Central memory CD4-positive, alpha-beta T cell (primary cell): ENCODE results near the gene GGACT.
"Not testable (repeated sequence)": the region's sequence is repeated elsewhere in the genome, so short reads cannot be mapped to it uniquely, and the experiment has no call there.

Experiments used
- DNase-seq: peaks from one replicate; pipeline ENCODE4 v3.0.0; 2022
- total RNA-seq, 3 experiments: gene quantifications; one replicate each; lab custom pipeline; 2026; lab: John Stamatoyannopoulos, UW

GGACT gene
- 2.2 to 4.4 (median 4.0) reads per million in 3 experiments for total RNA-seq

DNA sequence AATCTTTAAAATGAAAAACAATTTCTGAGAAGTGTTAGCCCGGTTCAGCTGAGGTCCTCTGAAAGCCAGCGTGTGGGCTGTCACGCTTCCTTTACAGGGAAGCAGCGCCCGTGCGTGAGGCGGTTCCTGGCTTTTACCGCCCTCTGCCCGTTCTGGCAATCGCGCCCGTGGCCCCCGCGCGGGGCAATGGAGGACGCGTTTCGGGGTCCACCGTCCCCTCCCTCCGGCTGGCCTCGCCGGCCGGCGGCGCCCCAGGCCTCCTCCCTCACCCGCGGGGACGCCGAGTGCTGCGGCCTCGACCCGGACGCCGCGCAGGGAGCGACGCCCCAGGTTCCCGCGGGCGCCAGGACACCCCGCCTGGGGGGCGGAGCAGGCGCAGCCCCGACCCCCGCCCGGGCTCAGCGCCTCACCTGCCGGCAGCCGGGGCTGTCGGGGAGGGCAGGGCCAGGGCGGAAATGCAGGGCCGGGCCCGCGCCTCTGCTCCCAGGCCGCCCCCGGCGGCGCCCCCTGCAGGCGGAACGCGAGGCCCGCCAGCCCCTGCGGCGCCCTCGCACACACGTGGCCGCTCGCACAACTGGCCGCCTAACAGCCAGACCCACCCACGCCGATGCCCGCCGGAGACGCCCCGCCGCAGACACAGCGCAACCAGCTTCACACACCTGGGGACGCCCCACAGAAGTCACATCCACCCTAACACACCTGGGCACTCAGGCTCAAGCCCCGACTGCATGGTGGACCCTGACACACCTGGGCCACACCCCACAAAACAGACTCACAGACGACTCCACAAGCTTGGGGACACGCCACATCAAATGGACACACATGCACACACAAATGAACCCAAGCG is at the start of gene GGACT:
GGACT (minus strand) TSS at position 459 of the 847 bp plus-strand sequence. CDS start 56,198 bp downstream, outside the sequence.
- DNase-seq: peak; percentile 82

DNA sequence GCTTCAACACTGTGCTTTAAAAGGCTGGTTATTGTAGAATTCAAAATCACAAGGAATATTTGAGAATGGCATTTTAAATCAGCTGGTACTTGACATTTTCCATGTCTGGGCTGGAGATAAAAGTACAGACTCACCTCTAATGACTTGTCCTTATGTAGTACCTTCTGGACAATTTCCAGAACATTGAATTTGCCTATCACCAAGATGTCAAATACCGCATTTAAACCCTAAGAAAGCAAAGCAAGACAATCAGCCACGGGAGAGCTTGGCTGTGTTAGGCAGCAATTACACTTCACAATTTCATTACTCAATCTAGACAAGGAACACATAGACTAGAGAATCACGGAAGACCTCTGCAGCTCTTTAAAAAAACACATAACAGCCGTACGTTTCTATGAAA is 49.2 kb upstream of the GGACT start:
- DNase-seq: no peak

DNA sequence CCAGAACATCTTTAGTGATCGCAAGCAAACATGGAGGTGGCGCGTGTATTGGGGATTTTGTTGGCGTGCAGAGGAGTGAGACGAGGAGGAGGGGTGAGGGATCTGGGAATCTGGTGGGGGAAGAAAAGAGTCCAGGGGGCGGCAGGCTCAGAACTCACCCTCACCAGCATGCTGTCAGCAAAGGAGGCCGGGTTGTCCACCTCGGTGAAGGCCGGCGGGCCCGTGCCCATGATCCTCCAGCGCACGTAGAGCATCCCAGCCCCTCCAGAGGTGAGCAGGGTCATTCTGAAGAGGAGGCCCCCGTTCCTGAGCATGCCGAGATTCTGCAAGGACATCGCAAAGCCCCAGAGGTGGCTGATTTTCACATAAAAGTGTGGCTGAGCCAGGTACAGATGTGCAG is 48.8 kb upstream of the GGACT start:
- DNase-seq: no peak

DNA sequence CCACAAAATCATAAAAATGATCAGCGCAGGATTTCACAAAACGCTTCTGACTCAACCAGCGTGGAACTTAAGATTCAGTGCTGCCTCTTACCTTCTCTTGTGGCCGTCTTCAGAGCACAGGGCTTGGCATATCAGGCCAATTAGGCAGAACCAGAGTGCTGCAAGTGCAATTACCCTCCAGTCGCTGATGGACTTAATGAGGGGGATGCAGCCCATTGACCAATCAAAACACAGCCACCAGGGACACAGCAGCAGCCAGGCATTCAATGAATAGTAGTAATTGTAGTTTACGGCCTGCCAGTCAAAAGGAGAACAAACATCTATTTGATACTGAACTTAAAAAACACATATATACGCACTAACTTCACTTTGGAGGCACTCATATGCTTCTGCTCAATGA is 47.9 kb upstream of the GGACT start:
- no peak for DNase-seq

DNA sequence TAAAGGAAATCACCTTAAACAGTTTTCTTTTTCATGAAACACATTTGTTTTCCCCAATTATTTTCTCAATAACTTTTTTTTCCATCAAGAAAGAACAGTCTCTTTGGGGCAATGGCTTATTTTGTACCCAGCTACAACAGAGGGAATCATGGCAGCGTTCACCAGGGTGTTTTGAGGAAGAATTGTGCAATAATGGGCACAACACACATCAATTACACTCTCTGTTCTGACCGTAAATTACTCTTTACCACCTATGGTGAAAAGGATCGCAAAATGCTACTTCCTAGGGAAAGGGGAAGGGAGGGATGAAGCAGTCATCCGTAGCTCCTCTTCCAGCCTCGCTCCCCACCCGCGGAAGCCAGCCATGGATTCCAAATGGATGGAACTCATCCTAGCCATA is 47.4 kb upstream of the GGACT start:
- DNase-seq: no peak

DNA sequence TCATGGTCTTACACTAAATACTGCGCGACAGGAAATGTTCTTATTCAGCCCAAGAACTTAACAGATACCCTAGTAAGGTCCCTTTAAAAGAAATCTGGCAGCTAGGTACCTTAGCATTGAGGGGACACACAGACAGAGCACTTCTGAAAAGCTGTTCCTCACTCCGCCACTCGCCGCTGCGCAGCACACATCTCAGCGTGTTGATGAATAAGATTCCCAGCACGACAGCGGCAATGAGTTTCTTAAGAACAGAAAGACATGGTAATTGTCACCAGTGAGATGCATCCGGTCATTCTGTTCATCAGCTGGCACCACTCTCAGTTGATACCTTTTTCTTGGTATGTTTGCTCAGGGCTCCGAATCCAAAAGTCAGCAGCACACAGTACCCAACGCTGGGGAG is 46.1 kb upstream of the GGACT start:
- no peak for DNase-seq

DNA sequence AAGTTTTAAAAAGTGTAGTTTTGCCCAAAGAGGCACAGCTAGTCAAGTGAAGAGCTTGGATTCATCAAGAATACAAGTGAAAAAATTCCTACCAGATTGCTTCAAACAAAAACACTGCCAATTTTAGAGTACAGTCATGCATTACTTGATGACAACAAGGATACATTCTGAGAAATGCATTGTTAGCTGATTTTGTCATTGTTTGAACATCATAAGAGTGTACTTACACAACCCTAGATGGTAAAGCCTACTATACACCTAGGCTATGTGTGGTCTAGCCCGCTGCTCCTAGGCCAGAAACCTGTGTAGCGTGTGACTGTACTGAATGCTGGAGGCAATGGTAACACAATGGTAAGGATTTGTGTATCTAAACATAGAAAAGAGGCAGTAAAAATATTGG is 44.9 kb upstream of the GGACT start:
- no peak for DNase-seq

DNA sequence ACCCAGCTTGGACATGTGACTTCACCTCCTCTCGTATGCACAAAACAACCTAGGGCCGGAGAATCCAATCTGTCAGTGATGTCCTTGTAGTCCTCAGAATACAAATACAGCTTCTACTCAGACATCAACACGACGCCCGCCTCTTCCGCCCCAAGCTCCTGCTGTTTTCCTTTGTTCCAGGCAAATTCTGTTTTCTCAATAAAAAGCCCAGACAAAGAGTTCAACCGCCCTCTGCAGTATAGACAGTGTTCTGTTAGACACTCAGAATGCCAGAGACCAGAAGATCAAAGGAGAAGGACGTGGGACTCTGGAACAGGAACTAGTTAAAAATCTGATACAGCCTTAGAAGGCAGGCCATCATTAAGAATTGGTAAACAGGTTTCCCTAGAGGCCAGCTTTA is 42.0 kb upstream of the GGACT start:
- no peak for DNase-seq

DNA sequence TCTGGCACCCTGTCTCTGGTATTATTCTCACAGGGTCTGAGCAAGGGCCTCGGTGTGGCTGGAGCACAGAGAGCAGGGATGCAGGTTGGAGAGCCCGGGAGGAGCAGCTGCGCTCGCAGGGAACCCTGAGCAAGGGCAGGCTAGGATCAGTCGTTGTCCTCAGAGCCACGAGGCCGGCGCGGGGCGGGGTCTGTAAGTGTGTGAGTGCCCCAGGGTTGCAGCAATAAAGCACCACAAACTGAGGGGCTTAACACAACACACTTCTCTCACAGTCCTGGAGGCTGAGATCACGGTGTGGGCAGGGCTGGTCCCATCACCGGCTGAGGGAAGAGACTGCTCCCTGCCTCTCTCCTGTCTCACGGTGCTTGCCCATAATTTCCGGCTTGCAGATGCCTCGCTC is 38.5 kb upstream of the GGACT start:
- no peak for DNase-seq

DNA sequence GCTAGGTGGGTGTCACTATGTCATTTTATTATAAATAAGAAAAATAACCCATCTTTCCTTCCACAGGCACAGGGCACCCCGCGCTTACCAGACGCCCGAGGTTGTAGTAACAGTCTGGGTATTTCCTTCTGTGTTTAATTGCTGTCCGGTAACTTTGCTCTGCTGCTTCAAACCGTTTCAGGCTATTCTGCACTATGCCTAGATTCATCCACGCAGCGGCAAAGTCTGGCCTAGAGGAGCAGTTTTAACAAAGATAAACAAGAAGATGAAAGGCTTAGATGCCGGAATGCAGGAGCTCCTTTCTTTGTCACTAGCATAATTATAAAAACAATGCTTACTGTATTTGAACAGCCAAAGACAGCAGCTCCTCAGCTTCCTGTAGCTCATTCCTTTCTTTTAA is 36.9 kb upstream of the GGACT start:
- DNase-seq: no peak

DNA sequence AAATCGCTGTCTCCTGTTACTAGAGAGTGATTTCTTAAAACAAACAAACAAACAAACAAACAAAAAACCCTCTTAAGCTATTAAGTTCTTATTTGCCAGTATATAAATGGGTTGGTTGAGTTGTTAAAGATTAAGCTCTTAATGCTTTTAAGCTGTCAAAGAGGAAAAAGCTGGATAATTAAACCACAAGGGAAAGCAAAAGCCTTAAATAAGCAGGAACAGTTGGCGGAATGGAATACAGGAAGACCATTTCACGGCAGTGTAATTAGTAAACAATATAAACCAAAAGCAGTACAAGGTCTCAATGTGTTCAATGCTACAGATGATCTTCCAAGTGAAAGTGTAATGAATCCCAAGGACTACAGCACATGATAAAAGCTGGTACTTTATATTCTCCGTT is 32.2 kb upstream of the GGACT start:
- DNase-seq: no peak

DNA sequence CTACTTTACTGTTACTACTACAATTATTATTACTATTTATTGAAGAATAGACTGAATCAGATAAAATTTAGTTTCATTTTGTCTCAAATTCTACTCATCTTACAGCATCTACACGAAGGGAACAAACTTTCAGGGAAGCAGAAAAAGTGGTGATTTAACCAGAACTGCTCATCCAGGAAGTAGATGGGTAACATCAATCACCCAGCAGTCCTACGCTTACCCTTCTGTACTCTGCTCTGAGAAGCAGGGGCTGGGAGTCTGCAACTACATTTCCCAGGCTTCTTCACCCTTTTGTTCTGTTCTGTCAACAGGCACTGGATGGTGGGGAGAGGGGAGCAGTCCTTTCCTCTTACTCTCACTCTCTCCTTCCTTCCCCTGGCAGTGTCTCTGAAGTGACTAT is 31.4 kb upstream of the GGACT start:
- no peak for DNase-seq

DNA sequence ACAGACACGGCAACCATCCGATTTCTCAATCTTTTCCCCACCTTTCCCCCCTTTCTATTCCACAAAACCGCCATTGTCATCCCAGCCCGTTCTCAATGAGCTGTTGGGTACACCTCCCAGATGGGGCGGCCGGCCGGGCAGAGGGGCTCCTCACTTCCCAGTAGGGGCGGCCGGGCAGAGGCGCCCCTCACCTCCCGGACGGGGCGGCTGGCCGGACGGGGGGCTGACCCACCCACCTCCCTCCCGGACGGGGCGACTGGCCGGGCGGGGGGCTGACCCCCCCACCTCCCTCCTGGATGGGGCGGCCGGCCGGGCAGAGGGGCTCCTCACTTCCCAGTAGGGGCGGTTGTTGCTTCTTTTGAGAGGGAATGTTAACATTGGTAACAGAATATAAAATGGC is 30.3 kb upstream of the GGACT start:
- DNase-seq: not testable (repeated sequence)

DNA sequence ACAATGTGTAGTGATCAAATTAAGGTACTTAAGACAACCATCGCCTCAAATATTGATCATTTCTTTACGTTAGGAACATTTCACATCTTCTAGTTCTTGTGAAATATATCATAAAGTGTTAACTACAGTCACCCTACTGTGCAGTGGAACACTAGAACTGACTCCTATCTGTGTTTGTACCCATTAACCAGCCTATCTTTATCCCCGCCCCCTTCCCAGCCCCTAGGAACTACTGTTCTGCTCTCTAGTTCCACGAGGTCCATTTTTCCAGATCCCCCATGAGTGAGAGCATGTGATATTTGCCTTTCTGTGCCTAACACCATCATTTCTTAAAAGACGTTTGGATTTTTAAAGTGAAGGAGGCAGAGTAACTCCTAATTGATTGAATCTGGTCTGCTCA is 24.4 kb upstream of the GGACT start:
- no peak for DNase-seq

DNA sequence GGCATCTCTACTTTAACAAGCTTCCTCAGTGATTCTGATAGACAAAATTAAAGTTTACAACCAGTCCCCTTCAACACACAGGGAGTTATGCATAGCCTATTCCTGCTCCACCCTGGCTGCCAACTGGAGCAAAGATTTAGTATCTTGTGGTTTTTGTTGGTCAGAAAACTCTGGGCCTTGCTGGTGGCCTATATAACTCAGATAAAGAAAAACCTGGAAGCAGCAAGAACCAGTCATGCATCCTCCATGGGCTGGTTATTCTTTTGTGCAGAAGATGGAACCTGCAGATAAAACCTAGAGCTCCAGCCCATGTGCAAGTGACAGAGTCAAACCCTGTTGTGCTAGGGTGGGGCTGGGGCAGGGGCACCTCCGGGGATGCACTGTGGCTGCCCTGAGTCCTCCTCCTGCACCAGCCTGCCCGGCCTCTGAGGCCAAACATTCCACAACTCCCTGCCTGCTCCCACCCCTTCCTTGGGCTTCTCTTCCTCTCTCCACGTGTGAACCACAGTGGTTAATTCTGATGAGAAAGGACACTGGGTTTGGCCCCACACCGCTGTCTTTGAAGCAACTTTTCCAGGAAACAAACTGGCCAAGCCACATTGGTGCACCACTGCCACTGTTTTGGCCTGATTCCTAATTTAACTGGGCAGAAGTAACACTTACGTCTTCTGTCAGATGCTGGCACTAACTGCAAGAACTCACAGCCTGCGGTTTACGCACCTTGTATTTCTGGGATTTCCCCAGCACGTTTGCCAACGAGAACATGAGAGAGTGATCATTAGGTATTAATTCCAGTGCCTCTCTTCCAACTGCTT is 23.3 kb upstream of the GGACT start:
- DNase-seq: no peak

DNA sequence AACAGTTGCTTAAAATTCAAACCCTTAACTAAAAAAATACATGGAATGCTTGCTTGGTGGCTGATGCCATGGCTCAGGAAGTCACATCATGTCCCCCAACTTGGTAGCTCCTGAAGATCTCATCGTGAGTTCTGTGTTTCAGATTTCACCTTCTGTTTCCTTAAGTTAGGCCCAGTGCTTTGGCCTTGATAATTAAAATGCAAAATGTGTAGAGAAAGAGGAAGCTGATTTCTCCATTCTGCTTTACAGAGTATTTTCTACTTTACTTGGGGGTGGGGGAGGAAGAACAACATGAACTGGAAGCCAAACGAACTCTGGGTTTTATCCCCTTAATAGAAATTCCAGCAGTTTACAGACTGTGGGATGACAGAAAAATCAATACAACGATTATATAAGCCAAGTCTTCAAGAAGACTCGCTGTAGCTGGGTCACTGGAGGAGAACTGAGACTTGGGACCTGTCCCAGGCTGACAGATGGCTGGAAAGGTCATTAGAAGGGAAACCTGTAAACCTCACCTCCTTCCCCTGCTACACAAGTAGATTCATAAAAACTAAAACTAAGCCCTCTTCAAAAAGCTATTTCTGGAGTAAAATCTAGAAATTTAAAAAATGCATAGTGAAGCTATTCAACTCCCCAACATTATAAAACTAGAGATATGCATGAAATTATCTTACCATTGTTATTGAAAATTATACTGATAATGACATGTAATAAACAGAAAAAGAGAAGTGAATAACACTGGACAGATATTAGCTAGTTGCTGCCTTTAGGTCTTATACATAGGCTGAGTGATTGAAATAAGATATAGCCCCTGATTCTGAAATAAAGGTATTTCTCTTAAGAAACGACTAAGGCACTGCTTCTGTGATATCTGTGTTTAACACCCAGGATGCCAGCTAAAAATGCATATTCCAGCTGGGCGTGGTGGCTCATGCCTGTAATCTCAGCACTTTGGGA is 22.1 kb upstream of the GGACT start:
- no peak for DNase-seq

DNA sequence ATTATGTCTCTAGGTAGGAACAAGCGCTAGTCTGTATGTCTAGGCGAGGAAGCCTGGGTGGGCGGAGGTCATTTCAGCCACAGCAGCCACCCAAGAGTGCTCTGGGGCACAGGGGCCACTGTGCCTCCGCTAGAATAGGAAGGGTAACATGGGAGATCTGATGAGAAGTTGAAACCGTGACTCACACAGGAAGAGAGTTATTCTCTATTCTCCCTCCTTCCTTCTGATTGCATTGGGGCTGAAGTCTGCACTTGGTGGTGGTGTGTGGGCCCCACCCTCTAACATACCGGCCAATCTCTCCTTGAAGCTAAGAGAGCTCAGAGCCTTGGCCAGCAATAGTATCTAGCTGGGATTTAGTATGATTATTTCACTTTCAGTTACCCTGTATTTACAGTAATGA is 20.3 kb upstream of the GGACT start:
- DNase-seq: no peak

DNA sequence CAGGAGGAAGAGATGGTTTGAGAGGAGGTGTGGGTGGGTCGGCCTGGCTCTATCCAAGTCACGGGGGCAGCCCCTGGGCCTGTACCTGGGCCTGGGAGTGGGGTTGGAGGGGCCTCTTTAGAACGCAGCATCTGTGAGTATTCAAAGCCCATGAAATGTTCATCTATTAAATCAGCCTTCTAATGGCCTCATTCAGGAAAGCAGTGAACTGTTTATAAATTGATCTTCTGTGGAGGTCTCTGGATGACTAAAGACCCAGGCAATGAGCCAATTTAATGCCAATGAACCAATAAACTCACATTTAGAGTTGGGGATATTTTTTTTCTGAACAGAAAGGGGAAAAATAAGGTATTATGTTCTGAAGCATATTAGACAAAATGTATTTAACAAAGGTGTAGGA is 19.9 kb upstream of the GGACT start:
- DNase-seq: no peak

DNA sequence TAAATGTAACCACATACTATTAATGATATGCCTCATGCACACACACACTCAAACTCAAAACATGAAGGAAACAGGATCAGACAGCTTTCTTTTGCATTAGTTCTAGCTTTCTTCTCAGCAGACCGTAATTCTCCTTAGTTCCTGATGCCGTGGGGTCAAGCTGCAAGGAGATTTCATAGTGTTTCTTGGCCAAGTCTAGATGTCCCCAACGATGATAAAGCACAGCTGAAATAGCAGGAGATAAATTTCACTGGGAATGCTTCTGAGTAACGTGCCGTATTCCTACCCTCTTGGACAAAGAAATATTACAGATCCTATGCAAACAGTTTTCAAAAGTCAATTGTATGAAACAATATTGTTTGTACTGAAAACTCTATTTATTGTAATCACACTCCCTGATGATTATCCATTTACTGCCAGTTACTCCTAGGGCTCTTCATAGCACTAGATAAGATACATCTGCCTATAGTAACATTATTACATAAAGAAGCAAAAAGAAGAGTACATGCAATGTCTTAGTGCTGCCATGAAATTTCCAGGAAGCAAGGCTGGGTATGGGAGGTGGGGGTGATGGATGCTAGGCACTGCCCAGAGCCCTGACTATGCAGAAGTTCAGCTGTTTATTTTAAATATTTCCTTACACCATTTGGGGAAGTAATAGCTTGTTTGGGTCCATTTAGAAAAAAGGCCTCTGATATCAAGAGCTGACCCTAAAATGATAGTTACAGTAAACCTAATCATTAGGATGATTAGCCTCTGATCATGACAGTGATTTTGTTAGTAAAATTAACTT is 16.5 kb upstream of the GGACT start:
- no peak for DNase-seq

DNA sequence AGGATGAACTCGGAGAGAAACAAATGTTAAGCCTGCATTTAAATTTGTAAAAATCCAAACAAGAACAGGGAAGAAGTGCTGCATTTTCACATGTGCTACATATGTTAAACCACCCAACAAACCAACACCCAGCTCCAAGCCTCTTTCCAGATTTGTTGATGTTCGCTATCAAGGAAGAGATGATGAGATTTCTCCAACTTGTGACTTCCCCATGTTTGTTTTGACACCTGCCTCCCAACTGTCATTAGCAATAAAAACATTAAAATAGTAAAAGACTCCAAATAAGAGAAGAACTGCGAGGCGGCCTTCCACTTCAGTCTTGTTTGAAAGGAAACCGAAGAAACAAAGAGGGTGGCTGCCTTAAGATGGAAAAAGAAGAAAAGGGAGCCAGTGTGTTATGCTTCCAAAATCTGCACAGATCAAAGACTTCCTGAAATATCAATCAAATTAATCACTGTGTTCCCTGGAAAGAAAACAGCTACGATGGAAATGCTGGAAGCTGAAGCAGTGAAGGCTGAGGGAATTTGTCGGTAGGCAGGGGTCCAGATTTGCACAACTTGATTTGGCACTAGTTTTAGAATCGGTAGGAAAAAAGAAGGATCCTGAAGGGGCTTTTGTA is 14.0 kb upstream of the GGACT start:
- DNase-seq: no peak

DNA sequence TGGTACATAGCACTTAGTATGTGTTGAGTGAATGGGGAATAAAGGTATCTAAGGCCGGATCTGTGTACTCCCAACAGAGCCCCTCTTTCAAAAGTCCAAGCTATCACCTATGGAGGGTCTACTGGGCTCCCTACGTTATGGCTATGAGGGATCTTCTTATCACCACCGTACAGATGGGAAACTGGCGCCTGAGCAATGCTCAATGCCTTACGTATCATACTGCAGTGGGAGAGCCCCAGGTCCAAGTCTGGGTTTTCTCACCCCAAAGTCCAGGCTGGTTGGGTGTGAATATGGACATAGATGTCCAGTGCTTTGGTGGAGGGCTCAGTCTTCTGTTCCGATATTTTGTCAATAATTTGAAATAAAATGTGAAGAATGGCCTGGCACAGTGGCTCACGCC is 13.1 kb upstream of the GGACT start:
- no peak for DNase-seq

DNA sequence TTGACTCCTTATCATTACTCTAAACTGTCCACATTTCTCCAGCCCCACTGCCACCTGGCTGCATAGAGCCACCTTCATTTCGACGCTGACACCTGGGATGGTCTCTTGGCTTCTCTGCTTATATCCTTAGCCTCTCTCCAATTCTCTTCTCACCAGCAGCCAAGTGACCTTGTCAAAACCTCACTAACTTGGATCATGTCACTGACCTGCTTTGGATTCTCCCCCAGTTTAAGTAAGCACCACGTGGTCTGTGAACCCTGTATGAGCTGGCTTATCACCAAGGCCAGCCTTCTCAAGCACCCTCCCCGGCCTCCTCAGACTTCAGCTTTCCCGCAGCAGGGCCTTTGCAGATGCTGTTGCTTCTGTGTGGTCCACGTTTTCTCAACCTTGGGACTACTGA is 12.3 kb upstream of the GGACT start:
- DNase-seq: no peak
